Right lung (tissue), 5 donors: ENCODE results near the gene JPH4. TPM values are rescaled to one million over a fixed set of nuclear protein-coding genes. Genes with fewer than 3 reads are reported as not detected.
"Not testable (repeated sequence)": the region's sequence is repeated elsewhere in the genome, so short reads cannot be mapped to it uniquely, and the experiment has no call there.

Source experiments
- DNase-seq, 2 donors: peaks; one replicate each; pipeline ENCODE4 v3.0.0-alpha.2; 2013
- polyA plus RNA-seq, 5 donors: library from polyadenylated mRNA; unstranded; fragments of 120-200 nt; gene quantifications; one replicate each; pipeline versions ENCODE4 v1.2.1 to v1.2.3, GENCODE V29; 2013; ENCODE audit warnings: inconsistent platforms in 1 of 5, low replicate concordance in 1 of 5; ENCODE audit not compliant: insufficient read length in 5 of 5, insufficient read depth in 1 of 5

JPH4 gene
- polyA plus RNA-seq, 5 donors = 0.69 to 1.2 (median 0.99) TPM

- no peak for DNase-seq
Observed at GRCh38 chr14:23548351-23549318, 30.0 kb downstream of the JPH4 start.

GRCh38 chr14:23547924-23548323 lies 30.7 kb downstream of the JPH4 start:
- DNase-seq = no peak

- DNase-seq = no peak
Observed at GRCh38 chr14:23546450-23547035, 32.0 kb downstream of the JPH4 start.

GRCh38 chr14:23545740-23546365 lies 32.7 kb downstream of the JPH4 start:
- DNase-seq = no peak

GRCh38 chr14:23544511-23545447 lies 33.8 kb downstream of the JPH4 start:
- DNase-seq = no peak

GRCh38 chr14:23543403-23543802 lies 35.2 kb downstream of the JPH4 start:
- no peak for DNase-seq

- no peak for DNase-seq
Observed at GRCh38 chr14:23542261-23542660, 36.3 kb downstream of the JPH4 start.

GRCh38 chr14:23540141-23540469 lies 38.5 kb downstream of the JPH4 start:
- no peak for DNase-seq

GRCh38 chr14:23539248-23540140 lies 39.1 kb downstream of the JPH4 start:
- peak in 1 of 2 donors; percentile 32 for DNase-seq

GRCh38 chr14:23538785-23539184 lies 39.8 kb downstream of the JPH4 start:
- DNase-seq = no peak

- DNase-seq = no peak
Observed at GRCh38 chr14:23538050-23538718, 40.4 kb downstream of the JPH4 start.

GRCh38 chr14:23537351-23538049 lies 41.1 kb downstream of the JPH4 start:
- no peak for DNase-seq

- DNase-seq = not testable (repeated sequence)
Observed at GRCh38 chr14:23536906-23537305, 41.7 kb downstream of the JPH4 start.

GRCh38 chr14:23536494-23536893 lies 42.1 kb downstream of the JPH4 start:
- DNase-seq = no peak

- no peak for DNase-seq
Observed at GRCh38 chr14:23535943-23536342, 42.6 kb downstream of the JPH4 start.

- no peak for DNase-seq
Observed at GRCh38 chr14:23533652-23534435, 44.7 kb downstream of the JPH4 start.

GRCh38 chr14:23532658-23533057 lies 45.9 kb downstream of the JPH4 start:
- DNase-seq = no peak

- DNase-seq = no peak
Observed at GRCh38 chr14:23531391-23531790, 47.2 kb downstream of the JPH4 start.
